ENCODE data around the gene CCDC86. TPM values are rescaled to one million over a fixed set of nuclear protein-coding genes. Genes with fewer than 3 reads are reported as not detected.

CCDC86 gene
- total RNA-seq, 4 donors from 2014 or later, result 19.2 to 43.8 (median 21.8) TPM

- no peak overlapping the region for H3K4me3 ChIP-seq (ENCODE audit: low read depth, poor library complexity, severe bottlenecking)
- no peak for TF ChIP-seq POLR2A (IDR thresholded peaks at IDR 0.05)
- peak in 1 of 3 donors; percentile 74 for TF ChIP-seq CTCF (IDR thresholded peaks at IDR 0.05)
- no peak for DNase-seq (ENCODE audit: low spot score in 2 of 2)
- intact Hi-C loops (cut with DNase I; ENCODE audit: low total_unique reads), result no loop called here
- 59 to 62% methylated on average over 12 of the region's 12 CpGs for WGBS, 2 donors
Measured at GRCh38 chr11:60899046-60899936, 57.4 kb downstream of the CCDC86 start.

GRCh38 chr11:60899977-60900376 is 58.1 kb downstream of the CCDC86 start:
- WGBS, 2 donors, result 65 to 80% methylated on average over 4 of the region's 4 CpGs
- no peak overlapping the region for H3K4me3 ChIP-seq (ENCODE audit: low read depth, poor library complexity, severe bottlenecking)
- intact Hi-C loops (cut with DNase I; ENCODE audit: low total_unique reads), result loop anchor here (5.0 kb wide), 1 partner anchor 68 kb away; no protein-coding TSS in a partner anchor
- no peak for TF ChIP-seq POLR2A (IDR thresholded peaks at IDR 0.05)
- no peak for TF ChIP-seq CTCF (IDR thresholded peaks at IDR 0.05)
- no peak for DNase-seq (ENCODE audit: low spot score in 2 of 2)

Other genes starting within 250 kb of the CCDC86 start
- gene MS4A8, start 142.5 kb upstream of the CCDC86 start, total RNA-seq, result not detected
- not detected for gene MS4A18, start 117.4 kb upstream of the CCDC86 start, total RNA-seq
- gene MS4A15, start 85.2 kb upstream of the CCDC86 start, total RNA-seq, result not detected
- not detected for gene MS4A10, start 56.8 kb upstream of the CCDC86 start, total RNA-seq
- gene PTGDR2, start 13.8 kb downstream of the CCDC86 start, total RNA-seq, result under 1 TPM; 0.13 to 0.64 (median 0.32) TPM
- gene ZP1, start 25.4 kb downstream of the CCDC86 start, total RNA-seq, result under 1 TPM in 2 of 4 donors, not detected in 2; 0.25 to 0.26 TPM
- gene PRPF19, start 64.5 kb downstream of the CCDC86 start, total RNA-seq, result 100 to 1,000 TPM in 3 of 4 donors, 10 to 100 TPM in 1; 75.3 to 119 (median 108) TPM
- gene TMEM109, start 72.0 kb downstream of the CCDC86 start, total RNA-seq, result 100 to 1,000 TPM in 1 of 4 donors, 10 to 100 TPM in 3; 62.1 to 101 (median 81.8) TPM
- 10 to 100 TPM in 1 of 4 donors, 1 to 10 TPM in 3; 2.9 to 13.7 (median 5.3) TPM for gene TMEM132A, start 82.3 kb downstream of the CCDC86 start, total RNA-seq
- 1 to 10 TPM; 4.4 to 7.4 (median 5.4) TPM for gene SLC15A3, start 110.1 kb downstream of the CCDC86 start, total RNA-seq
- 1 to 10 TPM in 3 of 4 donors, under 1 TPM in 1; 0.42 to 2.7 (median 1.8) TPM for gene CD6, start 129.6 kb downstream of the CCDC86 start, total RNA-seq